Activated CD4-positive, alpha-beta T cell treated with anti-CD3 and anti-CD28 coated beads, Interleukin-2, amount 10 ng/mL, durations not matched to agents 24 days and 14 days (primary cell): ENCODE results near the gene SOAT2. TPM values are rescaled to one million over a fixed set of nuclear protein-coding genes. Genes with fewer than 3 reads are reported as not detected.
"Not testable (repeated sequence)": the region's sequence is repeated elsewhere in the genome, so short reads cannot be mapped to it uniquely, and the experiment has no call there.

Source experiments
- DNase-seq: peaks from one replicate; pipeline ENCODE4 v3.0.0; 2022
- H3K27ac Mint-ChIP-seq: one replicate; pipeline ENCODE4 v1.8.0; 2022; ENCODE audit warnings: mild to moderate bottlenecking, mixed read lengths
- H3K27me3 Mint-ChIP-seq: one replicate; pipeline ENCODE4 v1.8.0; 2022; ENCODE audit warnings: mixed read lengths
- H3K36me3 Mint-ChIP-seq: one replicate; pipeline ENCODE4 v1.8.0; 2022; ENCODE audit warnings: low read depth, mild to moderate bottlenecking, mixed read lengths
- H3K4me1 Mint-ChIP-seq: one replicate; pipeline ENCODE4 v1.8.0; 2021; ENCODE audit warnings: mixed read lengths
- H3K4me3 Mint-ChIP-seq: one replicate; pipeline ENCODE4 v1.8.0; 2022; ENCODE audit warnings: mild to moderate bottlenecking, moderate library complexity, mixed read lengths
- H3K9me3 Mint-ChIP-seq: one replicate; pipeline ENCODE4 v1.8.0; 2021; ENCODE audit warnings: mixed read lengths
- intact Hi-C: fragments of 100-400 bp; cut with micrococcal nuclease; formaldehyde crosslinking; loops from one replicate; pipeline ENCODE4 v1.15.1; 2023
- total RNA-seq: library from RNA; stranded (reverse); gene quantifications from 2 replicates; pipeline ENCODE4 v1.2.3, GENCODE V29; 2022

Gene SOAT2
- total RNA-seq, 1 donor from 2014 or later, result not detected

- Mint-ChIP-seq H3K4me3 (no peak overlapping the region), H3K4me1 (no peaks in the 10 kb centered on the region), H3K27ac (no peak overlapping the region), H3K9me3 (no peaks in the 10 kb centered on the region), H3K27me3 (peaks cover 9% of the 10 kb centered on the region), H3K36me3 (no peaks in the 10 kb centered on the region)
- intact Hi-C loops, result no loop called here
- DNase-seq, result no peak
Observed at GRCh38 chr12:53147181-53147580, 43.9 kb downstream of the SOAT2 start.

GRCh38 chr12:53147653-53148052 is 44.4 kb downstream of the SOAT2 start:
- H3K27ac Mint-ChIP-seq, result no peak overlapping the region
- H3K4me1 Mint-ChIP-seq, result no peaks in the 10 kb centered on the region
- no peak overlapping the region for H3K4me3 Mint-ChIP-seq
- intact Hi-C loops, result no loop called here
- H3K36me3 Mint-ChIP-seq, result no peaks in the 10 kb centered on the region
- H3K27me3 Mint-ChIP-seq, result peaks cover 9% of the 10 kb centered on the region
- DNase-seq, result no peak
- no peaks in the 10 kb centered on the region for H3K9me3 Mint-ChIP-seq

GRCh38 chr12:53151039-53151438 is 47.8 kb downstream of the SOAT2 start:
- H3K9me3 Mint-ChIP-seq, result no peaks in the 10 kb centered on the region
- no peak overlapping the region for H3K27ac Mint-ChIP-seq
- H3K27me3 Mint-ChIP-seq, result peaks cover 4% of the 10 kb centered on the region
- DNase-seq, result no peak
- H3K4me1 Mint-ChIP-seq, result no peaks in the 10 kb centered on the region
- H3K4me3 Mint-ChIP-seq, result no peak overlapping the region
- H3K36me3 Mint-ChIP-seq, result no peaks in the 10 kb centered on the region
- intact Hi-C loops, result no loop called here

GRCh38 chr12:53152390-53152789 is 49.1 kb downstream of the SOAT2 start:
- H3K36me3 Mint-ChIP-seq, result no peaks in the 10 kb centered on the region
- H3K9me3 Mint-ChIP-seq, result no peaks in the 10 kb centered on the region
- no peaks in the 10 kb centered on the region for H3K4me1 Mint-ChIP-seq
- no peak overlapping the region for H3K27ac Mint-ChIP-seq
- H3K27me3 Mint-ChIP-seq, result peaks cover 4% of the 10 kb centered on the region
- intact Hi-C loops, result no loop called here
- DNase-seq, result no peak
- no peak overlapping the region for H3K4me3 Mint-ChIP-seq

- Mint-ChIP-seq H3K36me3 (no peaks in the 10 kb centered on the region), H3K9me3 (no peaks in the 10 kb centered on the region), H3K4me1 (peaks cover 9% of the 10 kb centered on the region), H3K4me3 (peak overlapping the region; percentile 8), H3K27me3 (no peaks in the 10 kb centered on the region), H3K27ac (peak overlapping the region; percentile 38)
- intact Hi-C loops, result loop anchor here (1.0 to 5.0 kb wide), 9 partner anchors 31 to 186 kb away; partner anchors contain the start of genes AAAS, ESPL1 and PFDN5
- DNase-seq, result peak; percentile 97
Observed at GRCh38 chr12:53159195-53159839, 56.0 kb downstream of the SOAT2 start.

- no peaks in the 10 kb centered on the region for H3K27me3 Mint-ChIP-seq
- intact Hi-C loops, result loop anchor here (1.0 to 5.0 kb wide), 9 partner anchors 30 to 185 kb away; partner anchors contain the start of genes AAAS, ESPL1 and PFDN5
- no peak for DNase-seq
- H3K4me1 Mint-ChIP-seq, result peaks cover 9% of the 10 kb centered on the region
- no peak overlapping the region for H3K27ac Mint-ChIP-seq
- no peak overlapping the region for H3K4me3 Mint-ChIP-seq
- H3K36me3 Mint-ChIP-seq, result no peaks in the 10 kb centered on the region
- H3K9me3 Mint-ChIP-seq, result no peaks in the 10 kb centered on the region
Observed at GRCh38 chr12:53160000-53160399, 56.7 kb downstream of the SOAT2 start.

GRCh38 chr12:53160673-53161072 is 57.4 kb downstream of the SOAT2 start:
- H3K27me3 Mint-ChIP-seq, result no peaks in the 10 kb centered on the region
- no peak for DNase-seq
- no peaks in the 10 kb centered on the region for H3K36me3 Mint-ChIP-seq
- intact Hi-C loops, result no loop called here
- peaks cover 9% of the 10 kb centered on the region for H3K4me1 Mint-ChIP-seq
- no peak overlapping the region for H3K4me3 Mint-ChIP-seq
- no peak overlapping the region for H3K27ac Mint-ChIP-seq
- H3K9me3 Mint-ChIP-seq, result no peaks in the 10 kb centered on the region

GRCh38 chr12:53161119-53161911 is 58.0 kb downstream of the SOAT2 start:
- intact Hi-C loops, result no loop called here

GRCh38 chr12:53163008-53163407 is 59.7 kb downstream of the SOAT2 start:
- intact Hi-C loops, H3K36me3 Mint-ChIP-seq, H3K9me3 Mint-ChIP-seq, H3K4me3 Mint-ChIP-seq, H3K27me3 Mint-ChIP-seq, H3K27ac Mint-ChIP-seq, DNase-seq: not testable (repeated sequence)
- peaks cover 10% of the 10 kb centered on the region for H3K4me1 Mint-ChIP-seq

More at GRCh38 chr12:53161119-53161911, 58.0 kb downstream of the SOAT2 start:
- Mint-ChIP-seq H3K4me3 (no peak overlapping the region), H3K4me1 (peaks cover 10% of the 10 kb centered on the region), H3K36me3 (no peaks in the 10 kb centered on the region), H3K27ac (no peak overlapping the region), H3K27me3 (no peaks in the 10 kb centered on the region), H3K9me3 (no peaks in the 10 kb centered on the region)
- DNase-seq, result no peak

- no peaks in the 10 kb centered on the region for H3K27me3 Mint-ChIP-seq
- no peaks in the 10 kb centered on the region for H3K9me3 Mint-ChIP-seq
- intact Hi-C loops, result no loop called here
- H3K4me3 Mint-ChIP-seq, result no peak overlapping the region
- peaks cover 7% of the 10 kb centered on the region for H3K36me3 Mint-ChIP-seq
- DNase-seq, result no peak
- peaks cover 2% of the 10 kb centered on the region for H3K4me1 Mint-ChIP-seq
- H3K27ac Mint-ChIP-seq, result no peak overlapping the region
Observed at GRCh38 chr12:53166837-53167236, 63.6 kb downstream of the SOAT2 start.

- no peak for DNase-seq
- Mint-ChIP-seq H3K4me1 (peaks cover 3% of the 10 kb centered on the region), H3K4me3 (no peak overlapping the region), H3K27ac (no peak overlapping the region), H3K9me3 (no peaks in the 10 kb centered on the region), H3K36me3 (peaks cover 7% of the 10 kb centered on the region), H3K27me3 (no peaks in the 10 kb centered on the region)
- intact Hi-C loops, result no loop called here
Observed at GRCh38 chr12:53169644-53170043, 66.4 kb downstream of the SOAT2 start.

GRCh38 chr12:53170215-53170614 is 66.9 kb downstream of the SOAT2 start:
- Mint-ChIP-seq H3K27ac (no peak overlapping the region), H3K4me3 (no peak overlapping the region), H3K36me3 (peaks cover 7% of the 10 kb centered on the region), H3K9me3 (no peaks in the 10 kb centered on the region), H3K4me1 (peaks cover 7% of the 10 kb centered on the region), H3K27me3 (no peaks in the 10 kb centered on the region)
- intact Hi-C loops, result no loop called here
- DNase-seq, result no peak

GRCh38 chr12:53170876-53171724 is 67.8 kb downstream of the SOAT2 start:
- Mint-ChIP-seq H3K9me3 (no peaks in the 10 kb centered on the region), H3K27me3 (no peaks in the 10 kb centered on the region), H3K36me3 (peaks cover 7% of the 10 kb centered on the region), H3K27ac (no peak overlapping the region), H3K4me1 (peaks cover 7% of the 10 kb centered on the region), H3K4me3 (no peak overlapping the region)
- intact Hi-C loops, result no loop called here
- no peak for DNase-seq
